Testis (tissue), 3 donors: Measurements from ENCODE around the gene FHIT. TPM values are rescaled to one million over a fixed set of nuclear protein-coding genes. Genes with fewer than 3 reads are reported as not detected.

Experiments
- DNase-seq: peaks from one replicate; pipeline ENCODE4 v3.0.0-alpha.2; 2019
- H3K27ac ChIP-seq, 2 donors: fragments of 200-600 bp; sonication (generic); one replicate each; pipeline ENCODE4 v1.5.1; 2019
- H3K27me3 ChIP-seq: fragments of 200-600 bp; sonication (generic); one replicate; pipeline ENCODE4 v1.5.1; 2019
- H3K36me3 ChIP-seq: fragments of 200-600 bp; sonication (generic); one replicate; pipeline ENCODE4 v1.5.1; 2017; ENCODE audit warnings: low read depth; ENCODE audit errors: missing control alignments
- H3K4me1 ChIP-seq: fragments of 200-600 bp; sonication (generic); one replicate; pipeline ENCODE4 v1.5.1; 2019
- H3K4me3 ChIP-seq, 2 donors: fragments of 200-600 bp; sonication (generic); one replicate each; pipeline ENCODE4 v1.5.1; 2017 to 2019
- H3K9me3 ChIP-seq: fragments of 200-600 bp; sonication (generic); one replicate; pipeline ENCODE4 v1.5.1; 2017
- CTCF ChIP-seq, 3 experiments: fragments of 450-650 bp in 2 of 3; fragments of 200-600 bp in 1 of 3; sonication (generic) in 1 of 3; IDR thresholded peaks; one replicate each; pipeline ENCODE4 v1.5.1; 2016 to 2019; ENCODE audit warnings: antibody characterized with exemption in 3 of 3, mild to moderate bottlenecking in 2 of 3, moderate library complexity in 1 of 3
- POLR2A ChIP-seq: fragments of 450-650 bp; IDR thresholded peaks from one replicate; pipeline ENCODE4 v1.6.1; 2017; ENCODE audit warnings: antibody characterized with exemption, mild to moderate bottlenecking, moderate library complexity
- WGBS, 2 donors: methylation state at CpG; one replicate each; pipeline ENCODE4 v1.1.5; 2018; 5-methylcytosine and 5-hydroxymethylcytosine counted together
- intact Hi-C: fragments of 100-400 bp; cut with DNase I; formaldehyde crosslinking; loops from one replicate; pipeline ENCODE4 v1.15.1; 2023; ENCODE audit warnings: low total_unique reads
- polyA plus RNA-seq: library from polyadenylated mRNA; stranded (reverse); fragments of 350-450 nt; fragmentation: Illumina TruSeq; extraction: RNeasy Lipid Tissue Mini Kit (QIAGEN cat#74804); gene quantifications from one replicate; pipeline ENCODE4 v1.2.3, GENCODE V29; 2014; ENCODE audit warnings: low read depth, low replicate concordance; ENCODE audit not compliant: insufficient read depth
- total RNA-seq, 2 donors: library from RNA; depleted of rRNA; stranded (reverse); fragments of >200 nt; gene quantifications; one replicate each; pipeline ENCODE4 v1.2.3, GENCODE V29; 2016

The FHIT gene
- total and polyA plus RNA-seq, 3 donors from 2014 or later, result 10.1 to 29.6 (median 15.5) TPM

GRCh38 chr3:61146010-61146890 lies 105.0 kb downstream of the FHIT start:
- Histone ChIP-seq H3K27me3 (no peaks in the 10 kb centered on the region), H3K4me3 (no peak overlapping the region), H3K36me3 (no peaks in the 10 kb centered on the region), H3K9me3 (no peaks in the 10 kb centered on the region), H3K27ac (no peak overlapping the region), H3K4me1 (no peaks in the 10 kb centered on the region)
- DNase-seq, result no peak
- TF ChIP-seq CTCF (IDR thresholded peaks at IDR 0.05), result no peak
- TF ChIP-seq POLR2A, result no peak
- WGBS, 2 donors, result 68 to 88% methylated on average over 3 of the region's 3 CpGs
- intact Hi-C loops, result no loop called here

GRCh38 chr3:61141697-61142096 lies 109.6 kb downstream of the FHIT start:
- 69 to 78% methylated on average over 3 of the region's 3 CpGs for WGBS, 2 donors
- Histone ChIP-seq H3K4me1 (no peaks in the 10 kb centered on the region), H3K36me3 (no peaks in the 10 kb centered on the region), H3K27ac (no peak overlapping the region), H3K9me3 (no peaks in the 10 kb centered on the region), H3K27me3 (no peaks in the 10 kb centered on the region), H3K4me3 (no peak overlapping the region)
- intact Hi-C loops, result no loop called here
- DNase-seq, result no peak
- TF ChIP-seq CTCF (IDR thresholded peaks at IDR 0.05), result no peak
- no peak for TF ChIP-seq POLR2A

- Histone ChIP-seq H3K9me3 (no peaks in the 10 kb centered on the region), H3K4me3 (no peak overlapping the region), H3K36me3 (no peaks in the 10 kb centered on the region), H3K4me1 (no peaks in the 10 kb centered on the region), H3K27ac (no peak overlapping the region), H3K27me3 (no peaks in the 10 kb centered on the region)
- TF ChIP-seq POLR2A (no peak), CTCF (IDR thresholded peaks at IDR 0.05) (no peak)
- 82 to 87% methylated on average over 4 of the region's 4 CpGs for WGBS, 2 donors
- DNase-seq, result no peak
- intact Hi-C loops, result no loop called here
These were observed 110.0 kb downstream of the FHIT start for GRCh38 chr3:61141227-61141626.

GRCh38 chr3:61139686-61140085 lies 111.6 kb downstream of the FHIT start:
- H3K36me3 ChIP-seq, result no peaks in the 10 kb centered on the region
- H3K4me3 ChIP-seq, result no peak overlapping the region
- no peak for TF ChIP-seq CTCF (IDR thresholded peaks at IDR 0.05)
- no peak for TF ChIP-seq POLR2A
- no peak for DNase-seq
- no peaks in the 10 kb centered on the region for H3K9me3 ChIP-seq
- intact Hi-C loops, result no loop called here
- H3K4me1 ChIP-seq, result no peaks in the 10 kb centered on the region
- no peaks in the 10 kb centered on the region for H3K27me3 ChIP-seq
- no peak overlapping the region for H3K27ac ChIP-seq
- 88 to 94% methylated on average over 4 of the region's 4 CpGs for WGBS, 2 donors

GRCh38 chr3:61138401-61138800 lies 112.9 kb downstream of the FHIT start:
- Histone ChIP-seq H3K27ac (no peak overlapping the region), H3K4me3 (no peak overlapping the region), H3K9me3 (no peaks in the 10 kb centered on the region), H3K36me3 (no peaks in the 10 kb centered on the region), H3K27me3 (no peaks in the 10 kb centered on the region), H3K4me1 (no peaks in the 10 kb centered on the region)
- WGBS, 2 donors, result 82 to 86% methylated on average over 5 of the region's 5 CpGs
- DNase-seq, result no peak
- intact Hi-C loops, result no loop called here
- no peak for TF ChIP-seq CTCF (IDR thresholded peaks at IDR 0.05)
- TF ChIP-seq POLR2A, result no peak
